Amniotic epithelial cell (primary cell): ENCODE results near the gene PRTN3.
A peak's percentile ranks its signal among the peaks of the same experiment; 100 is the strongest.
"Not testable (repeated sequence)": the region's sequence is repeated elsewhere in the genome, so short reads cannot be mapped to it uniquely, and the experiment has no call there.

ENCODE experiments used
- DNase-seq: peaks from one replicate; pipeline ENCODE4 v3.0.0-alpha.2; 2010; ENCODE audit warnings: low read depth

PRTN3 gene

DNA sequence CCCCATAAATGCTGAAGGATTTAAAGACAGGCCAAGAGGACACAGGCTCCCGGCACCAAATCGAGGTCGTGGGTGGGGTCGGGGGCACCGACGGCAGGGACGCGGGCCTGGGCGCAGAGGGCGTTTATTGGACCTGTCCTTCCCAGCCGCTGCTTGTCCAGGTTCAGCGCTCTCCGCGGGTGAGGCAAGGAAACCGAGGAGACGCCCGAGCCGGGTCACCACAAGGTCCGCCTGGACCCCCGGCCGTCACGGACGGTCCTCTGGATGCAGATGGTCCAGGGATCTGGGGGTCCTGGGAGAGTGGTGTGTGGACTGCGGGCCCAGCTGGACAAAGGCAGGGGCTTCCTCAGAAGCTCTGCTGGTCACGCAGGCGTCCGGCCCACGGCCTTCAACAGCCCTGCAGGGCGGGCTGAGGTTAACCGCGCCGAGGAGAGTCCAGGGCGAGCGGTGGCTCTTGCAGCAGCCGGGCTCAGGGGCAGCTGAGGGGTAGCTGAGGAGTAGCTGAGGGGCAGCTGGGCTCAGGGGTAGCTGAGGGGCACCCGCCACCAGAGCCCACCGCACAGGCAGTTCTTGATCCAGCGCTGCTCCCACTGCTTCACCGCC lies 27.2 kb downstream of the PRTN3 start:
- no peak for DNase-seq

DNA sequence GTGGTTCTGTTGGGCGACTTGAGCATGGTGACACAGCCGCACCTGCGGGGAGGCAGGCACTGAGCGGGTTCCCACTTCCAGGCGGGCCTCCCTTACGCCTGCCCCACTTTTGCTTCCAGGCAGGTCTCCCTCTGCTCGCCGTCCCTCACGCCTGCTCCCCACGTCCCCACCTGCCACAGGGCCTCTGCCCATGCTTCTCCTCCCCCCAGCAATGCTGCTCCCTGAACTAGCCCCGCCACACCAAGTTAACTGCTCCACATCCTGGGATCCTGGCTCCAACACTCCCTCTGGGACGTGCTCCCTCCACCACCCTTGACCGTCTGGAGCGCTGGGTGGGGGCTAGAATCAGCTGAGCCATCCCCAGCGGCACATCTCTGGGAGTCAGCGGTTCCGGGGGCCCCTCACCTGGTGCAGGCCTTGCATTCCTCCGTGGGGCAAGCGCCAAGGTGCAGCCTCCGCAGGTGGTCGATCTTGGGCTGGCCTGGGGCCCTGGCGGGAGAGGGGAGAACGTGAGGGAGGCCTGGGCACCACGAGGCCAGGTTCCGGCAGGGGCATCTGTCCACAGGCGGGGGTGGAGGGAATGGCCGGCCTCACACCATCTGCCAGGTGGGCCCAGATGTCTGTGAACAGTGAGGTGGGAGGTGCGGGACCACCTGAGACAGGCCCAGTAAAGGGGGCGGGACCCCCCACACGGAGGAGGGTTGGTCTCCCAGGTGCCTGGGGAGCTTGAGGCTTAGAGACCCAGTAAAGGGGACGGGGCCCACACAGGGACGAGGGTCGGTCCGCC lies 27.9 kb downstream of the PRTN3 start:
- DNase-seq: no peak

DNA sequence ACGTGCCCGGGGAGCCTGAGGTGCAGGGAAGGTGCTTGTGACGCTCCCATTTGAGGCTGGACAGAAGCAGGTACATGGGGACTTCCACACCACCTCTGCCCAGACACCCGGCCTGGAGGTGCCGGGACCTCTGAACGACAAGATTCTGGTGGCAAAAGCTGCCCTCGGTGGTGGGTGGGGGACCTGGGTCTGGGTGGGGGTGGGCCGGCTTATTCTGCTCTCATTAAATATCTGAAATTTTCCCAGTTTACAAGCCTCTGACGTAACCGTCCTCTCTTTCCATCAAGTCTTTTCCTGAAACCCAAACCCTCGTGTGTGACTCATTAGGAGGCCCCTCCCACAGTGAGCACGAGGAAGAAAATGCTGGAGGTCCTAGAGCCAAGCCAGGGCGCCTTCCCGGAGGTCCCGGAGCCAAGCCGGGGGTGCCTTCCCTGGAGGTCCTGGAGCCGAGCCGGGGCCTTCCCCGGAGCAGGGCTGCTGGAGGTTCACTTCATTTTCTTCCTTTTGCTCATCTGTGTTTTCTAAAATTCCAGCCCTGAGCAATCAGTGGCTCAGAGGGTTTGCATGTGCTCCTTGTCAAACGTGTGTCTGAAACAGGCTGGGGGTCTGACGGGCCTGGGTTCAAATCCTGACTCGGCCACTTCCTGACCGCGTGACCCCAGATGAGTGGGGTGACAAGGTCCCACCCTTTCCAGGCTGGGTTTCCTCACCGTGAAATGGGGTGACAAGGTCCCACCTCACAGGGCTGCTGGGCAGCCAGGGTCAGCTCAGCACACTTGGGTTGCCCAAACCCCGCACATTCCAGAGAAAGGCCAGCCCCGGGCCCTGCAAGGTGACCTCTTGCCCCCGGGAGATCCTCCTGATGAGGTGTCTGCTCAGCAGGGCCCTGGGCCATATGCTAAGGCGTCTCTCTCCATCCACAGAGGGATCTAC lies 28.7 kb downstream of the PRTN3 start:
- DNase-seq: peak; percentile 90

DNA sequence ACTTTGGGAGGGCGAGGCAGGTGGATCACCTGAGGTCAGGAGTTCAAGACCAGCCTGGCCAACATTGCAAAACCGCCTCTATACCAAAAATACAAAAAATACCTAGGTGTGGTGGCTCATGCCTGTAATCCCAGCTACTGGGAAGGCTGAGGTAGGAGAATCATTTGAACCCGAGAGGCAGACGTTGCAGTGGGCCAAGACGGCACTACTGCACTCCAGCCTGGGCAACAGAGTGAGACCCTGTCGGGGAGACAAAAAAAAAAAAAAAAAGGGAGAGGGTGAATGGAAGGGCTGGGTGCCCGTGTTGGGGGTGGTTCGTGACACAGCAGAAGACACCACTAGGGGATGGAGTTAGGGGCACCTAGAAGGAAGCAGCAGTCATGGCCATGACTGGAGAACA lies 29.5 kb downstream of the PRTN3 start:
- no peak for DNase-seq

DNA sequence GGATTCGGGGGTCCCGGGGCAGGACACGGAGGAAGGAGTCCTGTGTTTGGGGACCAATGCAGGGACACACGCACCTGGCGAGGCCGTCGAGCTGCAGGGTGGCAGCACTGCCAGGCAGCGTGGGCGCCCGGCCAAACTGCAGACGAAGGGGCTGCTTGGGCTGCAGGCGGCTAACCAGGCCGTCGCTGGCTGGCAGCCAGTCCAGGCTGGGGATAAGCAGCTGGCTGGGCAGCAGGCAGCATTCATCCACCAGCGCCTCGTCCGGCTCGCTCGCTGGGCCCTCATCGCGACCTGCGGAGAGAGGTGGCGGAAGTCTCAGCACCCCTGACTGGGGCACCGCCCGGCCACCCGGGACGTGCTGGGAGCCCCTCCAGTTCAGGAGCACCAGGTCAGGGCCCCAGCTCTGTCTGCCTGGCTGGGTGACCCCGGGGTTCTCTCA lies 30.2 kb downstream of the PRTN3 start:
- DNase-seq: no peak

DNA sequence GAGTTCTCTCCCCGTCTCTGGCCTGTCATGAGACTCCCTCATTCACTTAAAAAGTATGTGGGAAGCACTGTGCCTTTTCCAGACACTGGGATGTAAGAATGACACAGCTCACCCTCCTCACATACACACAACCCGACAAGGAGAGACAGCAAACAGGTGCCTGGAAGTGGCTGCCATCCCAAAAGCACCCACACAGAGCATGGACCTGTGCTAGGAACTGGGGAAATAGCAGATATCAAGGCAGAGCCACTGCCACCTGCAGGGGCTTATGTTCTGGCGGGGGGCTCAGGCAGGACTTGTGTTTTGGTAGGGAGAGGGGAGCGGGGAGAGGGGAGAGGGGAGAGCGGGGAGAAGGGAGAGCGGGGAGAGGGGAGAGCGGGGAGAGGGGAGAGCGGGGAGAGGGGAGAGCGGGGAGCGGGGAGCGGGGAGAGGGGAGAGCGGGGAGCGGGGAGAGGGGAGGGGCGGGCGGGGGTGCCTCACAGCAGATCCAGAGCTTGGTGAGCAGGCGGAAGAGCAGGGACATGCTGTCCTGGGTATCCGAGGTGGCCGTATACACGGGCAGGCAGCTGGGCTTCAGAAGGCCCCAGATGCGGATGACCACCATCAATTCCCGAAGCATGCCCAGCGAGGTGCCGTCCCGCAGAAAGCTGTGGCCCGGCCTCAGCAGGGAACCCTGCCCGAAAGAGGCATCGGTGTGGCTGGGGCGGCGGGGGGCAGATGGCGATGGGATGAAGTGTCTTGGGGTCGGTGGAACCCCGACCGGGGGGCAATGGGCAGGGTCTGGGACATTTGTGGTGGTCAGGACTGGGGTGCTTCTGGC lies 30.9 kb downstream of the PRTN3 start:
- no peak for DNase-seq

DNA sequence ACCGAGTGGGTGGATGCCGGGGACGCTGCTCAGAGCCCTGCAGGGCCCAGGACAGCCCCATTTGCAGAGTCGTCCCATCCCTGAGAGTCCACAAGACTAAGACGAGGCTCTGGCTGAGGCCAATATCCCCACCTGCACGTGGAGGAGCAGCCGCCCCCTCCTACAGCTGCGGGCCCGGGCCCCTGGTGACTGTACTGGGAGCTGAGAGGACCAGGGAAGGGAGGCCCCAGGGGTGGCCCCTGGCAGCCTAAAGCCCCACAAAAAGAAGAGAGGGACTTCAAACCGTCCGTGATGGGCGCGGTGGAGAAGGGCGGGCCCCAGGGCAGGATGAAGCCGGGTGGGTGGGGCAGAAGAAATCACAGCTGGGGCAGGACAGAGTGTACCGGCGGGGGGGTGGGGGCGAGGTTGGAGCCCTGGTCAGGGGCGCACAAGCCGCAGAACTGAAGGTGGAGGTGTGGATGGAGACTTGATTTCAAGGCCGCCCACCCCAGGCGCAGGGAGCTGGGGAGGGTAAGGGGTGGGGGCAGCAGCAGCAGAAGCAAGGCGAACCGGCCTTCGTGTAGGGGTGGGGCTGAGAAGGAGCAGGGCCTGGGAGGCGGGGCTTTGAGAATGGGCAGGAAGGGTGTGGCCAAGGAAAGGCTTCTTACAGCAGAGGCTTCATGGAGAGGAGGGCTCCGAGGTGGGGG lies 31.6 kb downstream of the PRTN3 start:
- DNase-seq: peak; percentile 79

DNA sequence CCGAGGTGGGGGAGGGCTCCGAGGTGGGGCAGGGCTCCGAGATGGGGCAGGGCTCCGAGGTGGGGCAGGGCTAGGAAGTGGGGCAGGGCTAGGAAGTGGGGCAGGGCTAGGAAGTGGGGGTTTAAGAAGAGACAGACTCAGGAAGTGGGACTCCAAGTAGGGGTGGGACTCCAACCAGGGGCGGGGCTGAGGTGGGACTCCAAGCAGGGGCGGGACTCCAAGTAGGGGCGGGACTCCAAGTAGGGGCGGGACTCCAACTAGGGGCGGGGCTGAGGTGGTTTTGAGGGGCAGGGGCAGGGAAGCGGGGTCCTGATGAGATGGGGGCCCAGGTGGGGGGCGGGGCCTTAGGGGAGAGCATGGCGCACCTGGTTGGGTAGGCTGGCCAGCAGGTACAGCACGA lies 32.3 kb downstream of the PRTN3 start:
- peak; percentile 75 for DNase-seq

DNA sequence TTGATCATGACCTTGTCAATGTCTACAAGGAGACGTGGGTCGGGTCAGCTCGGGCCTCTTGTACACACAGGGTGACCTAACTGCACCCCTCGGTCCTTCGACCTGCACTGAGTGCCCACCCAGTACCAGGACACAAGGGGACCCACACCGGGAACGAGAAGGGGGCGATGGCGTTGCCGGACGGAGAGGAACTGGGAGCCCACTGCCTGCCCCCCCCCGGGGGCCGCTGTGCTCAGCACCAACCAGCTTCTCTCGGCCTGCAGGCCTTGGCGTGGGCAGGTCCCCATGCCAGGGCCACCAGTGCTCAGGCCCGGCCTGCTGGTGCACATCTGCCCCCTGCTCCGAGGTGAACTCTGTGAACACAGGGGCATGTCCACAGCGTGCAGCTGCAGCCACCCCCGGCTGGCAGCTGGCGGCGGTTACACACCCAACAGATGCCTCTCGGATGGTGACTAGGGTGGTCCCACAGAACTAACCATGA lies 32.8 kb downstream of the PRTN3 start:
- no peak for DNase-seq

DNA sequence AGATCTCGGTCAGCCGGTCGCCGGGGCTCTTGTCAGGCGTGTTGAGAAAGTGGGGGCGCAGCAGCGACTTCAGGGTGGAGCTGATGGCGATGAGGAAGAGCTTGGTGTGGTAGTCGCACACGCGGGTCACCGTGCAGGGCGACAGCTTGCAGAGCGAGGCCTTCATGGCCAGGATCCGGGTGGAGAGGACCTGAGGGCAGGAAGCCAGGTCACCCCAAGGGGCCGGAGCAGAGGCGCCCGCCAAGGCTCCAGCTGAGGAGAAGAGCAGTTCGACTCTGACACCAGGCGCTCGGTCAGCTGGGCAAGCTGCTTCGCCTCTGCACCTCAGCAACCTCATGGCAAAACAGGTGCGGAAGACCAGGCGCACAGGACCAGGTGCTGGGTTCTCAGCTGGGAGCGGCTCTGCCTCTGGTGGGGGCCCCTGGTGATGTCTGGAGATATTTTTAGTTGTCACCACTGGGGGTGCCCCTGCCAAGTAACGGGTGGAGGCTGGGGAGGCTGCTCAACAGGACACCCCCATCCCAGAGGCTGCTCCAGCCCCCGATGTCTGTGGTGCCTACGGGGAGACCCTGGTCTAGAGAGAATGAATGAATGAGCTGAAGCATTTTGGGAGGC lies 34.6 kb downstream of the PRTN3 start:
- DNase-seq: no peak

DNA sequence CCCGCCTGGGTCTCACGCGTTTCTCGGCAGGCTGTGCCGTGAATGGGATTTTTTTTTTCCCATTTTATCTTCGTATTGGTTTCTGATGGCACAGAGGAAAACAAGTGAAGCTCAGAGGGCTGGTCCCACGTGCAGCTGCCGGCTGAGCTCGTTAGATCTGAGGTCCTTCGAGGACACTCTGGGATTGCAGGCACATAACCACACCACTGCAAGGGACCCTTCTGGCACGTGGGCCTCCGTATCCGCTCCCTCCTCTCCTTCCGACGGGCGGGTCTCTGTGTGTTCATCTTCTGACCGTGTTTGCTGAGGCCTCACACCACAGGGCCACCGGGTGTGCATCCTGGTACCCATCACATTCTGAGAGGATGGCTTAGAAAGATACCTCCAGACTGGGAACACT lies 35.3 kb downstream of the PRTN3 start:
- DNase-seq: no peak

DNA sequence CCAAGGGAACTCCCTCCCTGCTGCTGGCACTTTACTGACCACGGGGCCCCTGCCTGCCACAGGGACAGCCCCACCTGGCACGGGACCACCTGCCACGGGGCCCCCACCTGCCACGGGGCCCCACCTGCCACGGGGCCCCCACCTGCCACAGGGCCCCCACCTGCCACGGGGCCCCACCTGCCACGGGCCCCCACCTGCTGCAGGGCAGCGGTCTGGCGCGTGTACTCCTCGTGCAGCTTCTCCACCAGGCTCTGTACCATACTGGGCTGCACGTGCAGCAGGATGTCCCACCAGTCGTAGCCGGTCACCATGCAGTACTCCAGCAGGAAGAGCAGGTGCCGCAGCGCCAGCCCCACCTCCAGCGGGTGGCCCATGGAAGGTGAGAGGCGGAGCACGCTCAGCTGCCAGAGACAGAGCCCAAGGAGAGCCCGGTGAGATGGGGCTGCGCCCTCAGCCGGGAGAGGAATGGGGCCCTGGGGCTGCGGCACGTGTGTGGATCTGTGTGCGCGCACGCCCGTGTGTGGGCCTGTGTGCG lies 36.0 kb downstream of the PRTN3 start:
- no peak for DNase-seq

DNA sequence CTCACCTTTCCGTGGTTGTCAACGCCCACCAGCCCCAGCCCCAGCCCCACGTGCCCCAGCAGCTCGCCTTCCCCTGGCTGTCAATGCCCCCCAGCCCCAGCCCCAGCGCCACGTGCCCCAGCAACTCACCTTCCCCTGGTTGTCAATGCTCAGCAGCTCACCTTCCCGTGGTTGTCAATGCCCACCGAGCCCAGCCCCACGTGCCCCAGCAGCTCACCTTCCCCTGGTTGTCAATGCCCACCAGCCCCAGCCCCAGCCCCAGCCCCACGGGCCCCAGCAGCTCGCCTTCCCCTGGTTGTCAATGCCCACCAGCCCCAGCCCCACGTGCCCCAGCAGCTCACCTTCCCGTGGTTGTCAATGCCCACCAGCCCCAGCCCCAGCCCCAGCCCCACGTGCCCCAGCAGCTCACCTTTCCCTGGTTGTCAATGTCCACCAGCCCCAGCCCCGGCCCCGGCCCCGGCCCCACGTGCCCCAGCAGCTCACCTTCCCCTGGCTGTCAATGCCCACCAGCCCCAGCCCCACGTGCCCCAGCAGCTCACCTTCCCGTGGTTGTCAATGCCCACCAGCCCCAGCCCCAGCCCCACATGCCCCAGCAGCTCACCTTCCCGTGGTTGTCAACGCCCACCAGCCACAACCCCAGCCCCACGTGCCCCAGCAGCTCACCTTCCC lies 37.3 kb downstream of the PRTN3 start:
- not testable (repeated sequence) for DNase-seq

DNA sequence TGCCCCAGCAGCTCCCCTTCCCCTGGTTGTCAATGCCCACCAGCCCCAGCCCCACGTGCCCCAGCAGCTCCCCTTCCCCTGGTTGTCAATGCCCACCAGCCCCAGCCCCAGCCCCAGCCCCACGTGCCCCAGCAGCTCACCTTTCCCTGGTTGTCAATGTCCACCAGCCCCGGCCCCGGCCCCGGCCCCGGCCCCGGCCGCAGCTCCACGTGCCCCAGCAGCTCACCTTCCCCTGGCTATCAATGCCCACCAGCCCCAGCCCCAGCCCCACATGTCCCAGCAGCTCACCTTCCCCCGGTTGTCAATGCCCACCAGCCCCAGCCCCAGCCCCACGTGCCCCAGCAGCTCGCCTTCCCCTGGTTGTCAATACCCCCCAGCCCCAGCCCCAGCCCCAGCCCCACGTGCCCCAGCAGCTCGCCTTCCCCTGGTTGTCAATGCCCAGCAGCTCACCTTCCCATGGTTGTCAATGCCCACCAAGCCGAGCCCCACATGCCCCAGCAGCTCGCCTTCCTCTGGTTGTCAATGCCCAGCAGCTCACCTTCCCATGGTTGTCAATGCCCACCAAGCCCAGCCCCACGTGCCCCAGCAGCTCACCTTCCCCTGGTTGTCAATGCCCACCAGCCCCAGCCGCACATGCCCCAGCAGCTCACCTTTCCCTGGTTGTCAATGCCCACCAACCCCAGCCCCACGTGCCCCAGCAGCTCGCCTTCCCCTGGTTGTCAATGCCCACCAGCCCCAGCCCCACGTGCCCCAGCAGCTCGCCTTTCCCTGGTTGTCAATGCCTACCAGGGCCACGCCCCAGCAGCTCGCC lies 38.2 kb downstream of the PRTN3 start:
- not testable (repeated sequence) for DNase-seq

DNA sequence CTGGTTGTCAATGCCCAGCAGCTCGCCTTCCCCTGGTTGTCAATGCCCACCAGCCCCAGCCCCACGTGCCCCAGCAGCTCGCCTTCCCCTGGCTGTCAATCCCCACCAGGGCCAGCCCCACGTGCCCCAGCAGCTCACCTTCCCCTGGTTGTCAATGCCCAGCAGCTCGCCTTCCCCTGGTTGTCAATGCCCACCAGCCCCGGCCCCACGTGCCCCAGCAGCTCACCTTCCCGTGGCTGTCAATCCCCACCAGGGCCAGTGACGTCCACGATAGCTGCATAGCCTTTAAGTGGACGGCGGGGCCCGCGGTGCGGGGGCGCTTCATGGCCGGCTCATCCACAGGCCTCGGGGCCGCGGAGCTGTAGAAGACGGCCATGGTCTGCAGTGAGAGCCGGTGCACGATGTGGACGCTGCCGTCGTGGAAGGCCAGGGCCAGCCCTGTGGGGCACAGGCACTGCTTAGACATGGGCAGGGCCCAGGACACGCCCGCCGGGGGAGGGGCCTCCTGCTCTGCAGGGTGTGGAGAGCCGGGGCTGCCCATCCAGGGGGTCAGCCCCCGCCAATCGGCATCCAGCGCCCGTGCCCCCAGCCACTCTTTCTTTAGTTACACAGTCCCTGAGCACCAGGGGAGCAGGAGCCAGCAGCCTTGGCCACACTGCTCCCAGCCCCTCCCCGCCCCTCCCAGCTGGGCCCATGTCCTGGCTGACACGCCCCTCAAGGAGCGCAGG lies 39.1 kb downstream of the PRTN3 start:
- no peak for DNase-seq

DNA sequence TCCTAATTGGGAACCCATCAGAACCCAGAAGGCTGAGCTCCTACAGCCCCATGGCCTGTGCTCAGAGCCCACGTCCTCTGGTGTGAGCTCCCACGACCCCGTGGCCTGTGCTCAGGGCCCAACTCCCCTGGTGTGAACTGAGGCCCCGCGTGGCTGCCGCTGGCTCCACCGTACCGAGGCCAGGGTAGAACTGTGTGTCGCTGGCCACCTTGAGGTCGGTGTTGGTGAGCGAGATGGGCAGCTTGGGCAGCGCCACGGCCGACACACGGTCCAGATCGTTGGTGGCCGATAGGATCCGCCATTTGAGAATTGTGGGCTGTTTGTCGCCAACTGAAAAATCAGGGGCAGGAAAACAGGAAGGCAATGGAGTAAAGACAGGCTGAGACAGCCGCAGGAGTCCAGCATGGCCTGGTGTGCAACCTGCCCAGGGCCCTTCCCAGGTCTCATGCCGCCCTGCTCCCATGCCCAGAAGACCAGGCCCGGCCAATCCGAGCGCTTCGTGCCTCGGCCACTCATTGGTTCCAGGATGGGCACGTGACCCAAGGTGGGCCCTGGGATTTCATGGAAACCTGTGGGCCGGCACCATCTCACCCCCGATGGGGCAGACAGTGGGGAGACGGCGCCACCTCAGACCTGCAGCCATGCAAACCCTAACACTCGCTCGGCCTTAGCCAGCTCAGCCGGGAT lies 40.7 kb downstream of the PRTN3 start:
- DNase-seq: no peak

DNA sequence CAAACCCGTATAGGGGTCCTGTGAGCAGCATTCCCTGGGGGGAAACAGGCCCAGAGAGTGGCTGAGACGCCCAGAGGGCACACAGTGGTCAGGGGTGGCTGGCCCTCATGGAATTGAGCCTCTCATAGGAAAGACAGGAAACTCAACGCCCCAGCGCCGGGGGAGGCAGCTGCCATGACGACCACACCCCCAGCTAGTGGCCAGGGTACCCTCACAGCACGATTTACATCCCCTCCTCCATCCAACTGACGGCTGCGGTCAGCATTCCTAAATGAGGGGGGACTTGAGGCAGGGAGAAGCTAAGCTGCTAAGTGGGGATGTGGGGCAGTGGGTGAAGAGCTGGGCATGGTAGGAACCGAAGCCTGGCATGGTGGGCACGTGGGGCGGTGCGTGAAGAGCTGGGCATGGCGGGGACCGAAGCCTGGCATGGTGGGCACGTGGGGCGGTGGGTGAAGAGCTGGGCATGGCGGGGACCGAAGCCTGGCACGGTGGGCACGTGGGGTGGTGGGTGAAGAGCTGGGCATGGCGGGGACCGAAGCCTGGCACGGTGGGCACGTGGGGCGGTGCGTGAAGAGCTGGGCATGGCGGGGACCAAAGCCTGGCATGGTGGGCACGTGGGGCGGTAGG lies 42.2 kb downstream of the PRTN3 start:
- no peak for DNase-seq
